Vagina (tissue), 2 donors: Measurements from ENCODE around the gene SC5D. TPM values are rescaled to one million over a fixed set of nuclear protein-coding genes. Genes with fewer than 3 reads are reported as not detected.

Experiments used
- DNase-seq, 2 donors: peaks; one replicate each; pipeline ENCODE4 v3.0.0-alpha.2; 2017; ENCODE audit errors: extremely low spot score in 2 of 2
- H3K27ac ChIP-seq: fragments of 200-600 bp; sonication (generic); one replicate; pipeline ENCODE4 v1.5.1; 2019
- H3K27me3 ChIP-seq: fragments of 200-600 bp; sonication (generic); one replicate; pipeline ENCODE4 v1.5.1; 2019
- H3K36me3 ChIP-seq, 2 donors: fragments of 200-600 bp; sonication (generic); one replicate each; pipeline ENCODE4 v1.5.1; 2017 to 2019
- H3K4me1 ChIP-seq: fragments of 200-600 bp; sonication (generic); one replicate; pipeline ENCODE4 v1.5.1; 2019
- H3K4me3 ChIP-seq, 2 donors: fragments of 200-600 bp; sonication (generic); 1 replicate in 1 of 2; 2 replicates in 1 of 2; pipeline ENCODE4 v1.5.1; 2016 to 2019
- H3K9me3 ChIP-seq: fragments of 200-600 bp; sonication (generic); one replicate; pipeline ENCODE4 v1.5.1; 2019
- CTCF ChIP-seq, 3 experiments: fragments of 450-650 bp in 2 of 3; fragments of 200-600 bp in 1 of 3; sonication (generic) in 1 of 3; IDR thresholded peaks; one replicate each; pipeline ENCODE4 v1.5.1; 2017 to 2019; ENCODE audit warnings: antibody characterized with exemption in 3 of 3, mild to moderate bottlenecking in 2 of 3, moderate library complexity in 2 of 3
- POLR2A ChIP-seq, 2 donors: fragments of 450-650 bp; IDR thresholded peaks; one replicate each; pipeline ENCODE4 v1.6.1; 2017; ENCODE audit warnings: antibody characterized with exemption in 2 of 2, mild to moderate bottlenecking in 2 of 2, moderate library complexity in 2 of 2
- POLR2AphosphoS5 ChIP-seq, 2 donors: sonication (generic); formaldehyde crosslinking; IDR thresholded peaks; one replicate each; pipeline ENCODE4 v1.9.0; 2017; ENCODE audit warnings: antibody characterized with exemption in 2 of 2, mild to moderate bottlenecking in 2 of 2, low read depth in 1 of 2; ENCODE audit not compliant: insufficient read depth in 1 of 2
- intact Hi-C: fragments of 100-400 bp; cut with DNase I; formaldehyde crosslinking; loops from one replicate; pipeline ENCODE4 v1.15.1; 2023
- total RNA-seq: library from RNA; depleted of rRNA; stranded (reverse); fragments of >200 nt; gene quantifications from one replicate; pipeline ENCODE4 v1.2.3, GENCODE V29; 2016

The SC5D gene
- total RNA-seq, 1 donor from 2014 or later, result 86.7 TPM

GRCh38 chr11:121255473-121256125 lies 37.0 kb upstream of the SC5D start:
- intact Hi-C loops, result no loop called here
- Histone ChIP-seq H3K9me3 (no peaks in the 10 kb centered on the region), H3K36me3 (no peaks in the 10 kb centered on the region), H3K4me1 (no peaks in the 10 kb centered on the region), H3K27ac (no peak overlapping the region), H3K27me3 (no peaks in the 10 kb centered on the region), H3K4me3 (no peak overlapping the region)
- no peak for DNase-seq
- no peak for TF ChIP-seq POLR2A (IDR thresholded peaks at IDR 0.05)
- TF ChIP-seq CTCF (IDR thresholded peaks at IDR 0.05), result no peak
- TF ChIP-seq POLR2AphosphoS5 (IDR thresholded peaks at IDR 0.05; ENCODE audit: insufficient read depth in 1 of 2, low read depth in 1 of 2), result no peak

- Histone ChIP-seq H3K4me3 (no peak overlapping the region), H3K36me3 (no peaks in the 10 kb centered on the region), H3K4me1 (no peaks in the 10 kb centered on the region), H3K27ac (no peak overlapping the region), H3K27me3 (no peaks in the 10 kb centered on the region), H3K9me3 (no peaks in the 10 kb centered on the region)
- intact Hi-C loops, result no loop called here
- DNase-seq, result no peak
- TF ChIP-seq POLR2A (IDR thresholded peaks at IDR 0.05) (no peak), CTCF (IDR thresholded peaks at IDR 0.05) (no peak), POLR2AphosphoS5 (IDR thresholded peaks at IDR 0.05; ENCODE audit: insufficient read depth in 1 of 2, low read depth in 1 of 2) (no peak)
These were observed 35.3 kb upstream of the SC5D start for GRCh38 chr11:121257289-121257688.

- no peaks in the 10 kb centered on the region for H3K9me3 ChIP-seq
- intact Hi-C loops, result no loop called here
- no peak overlapping the region for H3K27ac ChIP-seq
- no peak overlapping the region for H3K4me3 ChIP-seq
- no peak for DNase-seq
- H3K4me1 ChIP-seq, result no peaks in the 10 kb centered on the region
- H3K27me3 ChIP-seq, result no peaks in the 10 kb centered on the region
- H3K36me3 ChIP-seq, result no peaks in the 10 kb centered on the region
- TF ChIP-seq POLR2A (IDR thresholded peaks at IDR 0.05) (no peak), CTCF (IDR thresholded peaks at IDR 0.05) (no peak), POLR2AphosphoS5 (IDR thresholded peaks at IDR 0.05; ENCODE audit: insufficient read depth in 1 of 2, low read depth in 1 of 2) (peak in 1 of 2 donors; percentile 85)
These were observed 34.6 kb upstream of the SC5D start for GRCh38 chr11:121257976-121258375.

- H3K36me3 ChIP-seq, result no peaks in the 10 kb centered on the region
- TF ChIP-seq POLR2A (IDR thresholded peaks at IDR 0.05), result no peak
- no peak for TF ChIP-seq CTCF (IDR thresholded peaks at IDR 0.05)
- no peak for TF ChIP-seq POLR2AphosphoS5 (IDR thresholded peaks at IDR 0.05; ENCODE audit: insufficient read depth in 1 of 2, low read depth in 1 of 2)
- H3K27me3 ChIP-seq, result no peaks in the 10 kb centered on the region
- no peak for DNase-seq
- no peak overlapping the region for H3K27ac ChIP-seq
- no peak overlapping the region for H3K4me3 ChIP-seq
- intact Hi-C loops, result no loop called here
- H3K4me1 ChIP-seq, result no peaks in the 10 kb centered on the region
- no peaks in the 10 kb centered on the region for H3K9me3 ChIP-seq
These were observed 27.0 kb upstream of the SC5D start for GRCh38 chr11:121265586-121265985.

- no peaks in the 10 kb centered on the region for H3K36me3 ChIP-seq
- no peak for DNase-seq
- no peak overlapping the region for H3K4me3 ChIP-seq
- intact Hi-C loops, result no loop called here
- H3K4me1 ChIP-seq, result no peaks in the 10 kb centered on the region
- H3K27ac ChIP-seq, result no peak overlapping the region
- H3K9me3 ChIP-seq, result no peaks in the 10 kb centered on the region
- TF ChIP-seq POLR2AphosphoS5 (IDR thresholded peaks at IDR 0.05; ENCODE audit: insufficient read depth in 1 of 2, low read depth in 1 of 2) (no peak), POLR2A (IDR thresholded peaks at IDR 0.05) (no peak), CTCF (IDR thresholded peaks at IDR 0.05) (no peak)
- no peaks in the 10 kb centered on the region for H3K27me3 ChIP-seq
These were observed 24.0 kb upstream of the SC5D start for GRCh38 chr11:121268581-121268980.
